Measurements from ENCODE around the gene OAF.

The OAF gene

GRCh38 chr11:120222916-120223315 lies 12.1 kb downstream of the OAF start:
- no peak for FAIRE-seq
- DNase-seq (ENCODE audit: insufficient read length, low spot score): peak; percentile 75

DNA sequence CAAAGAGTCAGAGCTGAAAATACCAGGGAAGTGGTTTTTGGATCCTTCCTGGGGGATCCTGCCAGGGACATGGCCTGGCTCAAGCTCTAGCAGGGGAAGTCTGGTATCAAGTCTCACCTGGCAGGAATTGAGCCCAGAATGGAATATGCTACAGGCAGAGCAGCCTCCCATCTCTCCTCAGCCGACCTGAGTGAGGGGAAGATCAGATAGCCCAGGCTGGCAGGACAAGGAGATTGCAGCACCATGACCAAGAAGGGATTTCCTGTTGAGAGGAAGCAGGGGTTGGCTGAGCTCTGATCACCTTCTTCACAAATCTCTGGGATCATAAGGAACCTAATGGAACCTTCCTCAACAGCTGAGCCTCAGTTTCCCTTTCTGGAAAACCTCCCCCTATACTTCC lies 13.0 kb downstream of the OAF start:
- DNase-seq (ENCODE audit: insufficient read length, low spot score): no peak
- no peak for TF ChIP-seq CTCF (IDR thresholded peaks at IDR 0.05; ENCODE audit: insufficient read depth, missing control alignments)
- FAIRE-seq: no peak

More at GRCh38 chr11:120222916-120223315, 12.1 kb downstream of the OAF start:
- TF ChIP-seq CTCF (IDR thresholded peaks at IDR 0.05; ENCODE audit: insufficient read depth, missing control alignments): no peak

DNA sequence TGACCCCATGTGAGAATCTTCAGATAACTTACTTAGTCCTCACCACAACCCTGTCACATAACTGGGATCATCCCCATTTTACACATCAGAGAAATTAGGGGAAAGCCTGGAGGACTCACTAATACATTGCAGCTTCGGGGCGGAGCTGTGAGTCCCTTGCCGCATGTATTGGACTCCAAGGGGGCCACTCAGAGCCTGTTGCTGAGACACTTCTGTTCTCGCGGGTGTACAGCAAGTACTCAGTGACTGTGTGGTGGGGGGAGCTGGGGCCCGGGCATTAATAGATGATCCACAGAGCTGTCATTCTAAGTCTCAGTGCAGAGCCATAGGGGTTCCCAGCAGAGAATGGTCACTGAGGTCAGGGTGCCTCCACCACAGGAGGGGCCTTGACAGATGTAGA lies 13.5 kb downstream of the OAF start:
- TF ChIP-seq CTCF (IDR thresholded peaks at IDR 0.05; ENCODE audit: insufficient read depth, missing control alignments): no peak
- FAIRE-seq (no peak), DNase-seq (ENCODE audit: insufficient read length, low spot score) (no peak)

DNA sequence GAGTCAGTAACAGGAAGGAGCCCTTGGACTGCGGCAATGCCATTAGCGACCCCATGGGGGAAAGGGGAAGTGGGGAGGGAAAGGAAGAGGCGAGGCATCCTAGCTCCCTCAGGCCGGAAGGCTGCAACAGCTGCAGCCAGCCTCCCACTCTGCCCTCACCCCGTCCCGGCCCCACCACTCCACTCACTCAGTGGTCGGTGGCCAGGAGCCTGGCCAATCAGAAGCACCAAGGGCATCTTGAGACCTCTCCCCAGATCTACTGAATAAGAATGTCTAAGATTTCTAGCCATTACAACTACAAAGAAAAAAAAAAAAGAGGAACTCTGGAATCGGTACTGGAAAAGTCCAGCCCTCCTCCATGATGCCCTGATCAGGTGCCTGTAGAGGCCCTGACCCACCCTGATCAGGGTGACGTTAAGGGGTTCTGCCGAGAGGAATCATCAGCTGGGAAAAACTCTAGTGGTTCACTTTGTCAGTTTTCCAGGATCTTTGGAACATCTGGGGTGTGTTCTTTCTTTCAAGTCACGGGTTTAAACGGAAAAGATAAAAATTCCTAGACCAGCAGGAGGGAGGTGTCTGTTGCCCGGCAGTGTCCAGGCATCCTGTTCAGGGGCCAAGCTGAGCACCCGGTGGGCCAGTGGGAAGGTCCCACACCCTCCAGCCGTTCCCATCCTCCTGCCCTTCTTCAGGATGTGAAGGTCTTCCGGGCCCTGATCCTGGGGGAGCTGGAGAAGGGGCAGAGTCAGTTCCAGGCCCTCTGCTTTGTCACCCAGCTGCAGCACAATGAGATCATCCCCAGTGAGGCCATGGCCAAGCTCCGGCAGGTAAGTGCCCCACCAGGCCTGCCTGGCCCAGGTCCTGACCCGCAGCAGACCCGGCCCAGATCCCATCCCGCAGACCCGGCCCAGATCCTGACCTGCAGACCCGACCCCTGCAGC lies 14.4 kb downstream of the OAF start:
- DNase-seq (ENCODE audit: insufficient read length, low spot score) (no peak), FAIRE-seq (no peak)
- TF ChIP-seq CTCF (IDR thresholded peaks at IDR 0.05; ENCODE audit: insufficient read depth, missing control alignments): no peak

GRCh38 chr11:120226242-120226641 lies 15.4 kb downstream of the OAF start:
- FAIRE-seq (no peak), DNase-seq (ENCODE audit: insufficient read length, low spot score) (no peak)
- TF ChIP-seq CTCF (IDR thresholded peaks at IDR 0.05; ENCODE audit: insufficient read depth, missing control alignments): no peak

GRCh38 chr11:120226714-120227113 lies 15.9 kb downstream of the OAF start:
- FAIRE-seq (no peak), DNase-seq (ENCODE audit: insufficient read length, low spot score) (no peak)
- no peak for TF ChIP-seq CTCF (IDR thresholded peaks at IDR 0.05; ENCODE audit: insufficient read depth, missing control alignments)

- TF ChIP-seq CTCF (IDR thresholded peaks at IDR 0.05; ENCODE audit: insufficient read depth, missing control alignments): no peak
- DNase-seq (ENCODE audit: insufficient read length, low spot score) (no peak), FAIRE-seq (no peak)
Measured at GRCh38 chr11:120227228-120227852, 16.5 kb downstream of the OAF start.

Measured in D721Med (cell line).